ELR (cell line): ENCODE data around the gene VAC14.
A peak's percentile ranks its signal among the peaks of the same experiment; 100 is the strongest.
"Not testable (repeated sequence)": the region's sequence is repeated elsewhere in the genome, so short reads cannot be mapped to it uniquely, and the experiment has no call there.

ENCODE experiments used
- DNase-seq: peaks from one replicate; pipeline ENCODE4 v3.0.0-alpha.2; 2015; ENCODE audit warnings: low read depth

VAC14 gene

GRCh38 chr16:70800781-70801480 lies at the start of gene VAC14:
Gene VAC14, minus strand, starts transcription at chr16:70801158. Its CDS starts 258 bp downstream, at chr16:70800900.
- DNase-seq: peak; percentile 94

GRCh38 chr16:70823498-70824118 lies 22.6 kb upstream of the VAC14 start:
- DNase-seq: peak; percentile 0

- not testable (repeated sequence) for DNase-seq
These were observed 21.8 kb upstream of the VAC14 start for GRCh38 chr16:70822734-70823133.

- DNase-seq: not testable (repeated sequence)
These were observed 17.1 kb upstream of the VAC14 start for GRCh38 chr16:70818088-70818487.

GRCh38 chr16:70809392-70810060 lies 8.6 kb upstream of the VAC14 start:
- no peak for DNase-seq

GRCh38 chr16:70808371-70808770 lies 7.4 kb upstream of the VAC14 start:
- peak; percentile 42 for DNase-seq

- DNase-seq: peak; percentile 98
These were observed 4.8 kb upstream of the VAC14 start for GRCh38 chr16:70805787-70806186.

- peak; percentile 84 for DNase-seq
These were observed 4.4 kb upstream of the VAC14 start for GRCh38 chr16:70805380-70805779.

- no peak for DNase-seq
These were observed 3.8 kb upstream of the VAC14 start for GRCh38 chr16:70804734-70805169.

- DNase-seq: peak; percentile 97
These were observed 3.3 kb upstream of the VAC14 start for GRCh38 chr16:70804153-70804733.

GRCh38 chr16:70803319-70803718 lies 2.4 kb upstream of the VAC14 start:
- DNase-seq: no peak

- DNase-seq: no peak
These were observed 653 bp upstream of the VAC14 start for GRCh38 chr16:70801611-70802010.

- DNase-seq: peak; percentile 27
These were observed 647 bp downstream of the VAC14 start for GRCh38 chr16:70800311-70800710.

GRCh38 chr16:70796301-70796700 lies 4.7 kb downstream of the VAC14 start:
- no peak for DNase-seq

- DNase-seq: no peak
These were observed 5.6 kb downstream of the VAC14 start for GRCh38 chr16:70795296-70795912.

GRCh38 chr16:70793851-70794502 lies 7.0 kb downstream of the VAC14 start:
- DNase-seq: no peak

- no peak for DNase-seq
These were observed 10.1 kb downstream of the VAC14 start for GRCh38 chr16:70790815-70791214.

GRCh38 chr16:70789595-70790447 lies 11.1 kb downstream of the VAC14 start:
- no peak for DNase-seq

GRCh38 chr16:70788668-70789594 lies 12.0 kb downstream of the VAC14 start:
- peak; percentile 33 for DNase-seq
